ENCODE measurements around the gene PTPN4.

The PTPN4 gene

GRCh38 chr2:119846021-119846420, 86.3 kb downstream of the PTPN4 start:
- H2AFZ ChIP-seq (ENCODE audit: low read length) = no peak overlapping the region
- H4K20me1 ChIP-seq (ENCODE audit: insufficient read depth, low read length) = no peaks in the 10 kb centered on the region
- no peak overlapping the region for H3K9ac ChIP-seq (ENCODE audit: low read length)
- DNase-seq = no peak
- H3K9me3 ChIP-seq (replicated peaks; ENCODE audit: insufficient read depth, low read length) = no peaks in the 10 kb centered on the region
- H3K27ac ChIP-seq (ENCODE audit: low read length) = no peak overlapping the region
- no peaks in the 10 kb centered on the region for H3K27me3 ChIP-seq (replicated peaks; ENCODE audit: insufficient read depth, low read length)
- TF ChIP-seq EZH2 (optimal IDR thresholded peaks at IDR 0.05; ENCODE audit: low read depth, low read length) (no peak), EZH2phosphoT487 (IDR thresholded peaks at IDR 0.05; ENCODE audit: low read length) (no peak), CTCF (IDR thresholded peaks at IDR 0.05; ENCODE audit: low read length) (no peak)
- no peaks in the 10 kb centered on the region for H3K9me2 ChIP-seq (replicated peaks; ENCODE audit: insufficient read depth, low read length)
- no peak overlapping the region for H3K4me2 ChIP-seq (ENCODE audit: low read depth, low read length)
- no peak overlapping the region for H3K4me3 ChIP-seq (ENCODE audit: low read length)
- H3K79me2 ChIP-seq (ENCODE audit: low read length) = peaks cover 35% of the 10 kb centered on the region
- H3K36me3 ChIP-seq (replicated peaks; ENCODE audit: insufficient read depth, low read length) = no peaks in the 10 kb centered on the region
- H3K4me1 ChIP-seq (ENCODE audit: low read length) = no peaks in the 10 kb centered on the region
- H3F3A ChIP-seq (ENCODE audit: insufficient read depth, low read length) = no peaks in the 10 kb centered on the region

- Histone ChIP-seq H3K27ac (ENCODE audit: low read length) (no peak overlapping the region), H2AFZ (ENCODE audit: low read length) (no peak overlapping the region), H3K9me2 (replicated peaks; ENCODE audit: insufficient read depth, low read length) (no peaks in the 10 kb centered on the region), H3K36me3 (replicated peaks; ENCODE audit: insufficient read depth, low read length) (no peaks in the 10 kb centered on the region), H3K4me3 (ENCODE audit: low read length) (no peak overlapping the region), H3K27me3 (replicated peaks; ENCODE audit: insufficient read depth, low read length) (no peaks in the 10 kb centered on the region), H3F3A (ENCODE audit: insufficient read depth, low read length) (no peaks in the 10 kb centered on the region), H3K4me1 (ENCODE audit: low read length) (no peaks in the 10 kb centered on the region), H3K9me3 (replicated peaks; ENCODE audit: insufficient read depth, low read length) (no peaks in the 10 kb centered on the region), H3K4me2 (ENCODE audit: low read depth, low read length) (no peak overlapping the region), H4K20me1 (ENCODE audit: insufficient read depth, low read length) (no peaks in the 10 kb centered on the region), H3K9ac (ENCODE audit: low read length) (no peak overlapping the region), H3K79me2 (ENCODE audit: low read length) (peaks cover 57% of the 10 kb centered on the region)
- TF ChIP-seq CTCF (IDR thresholded peaks at IDR 0.05; ENCODE audit: low read length) (no peak), EZH2 (optimal IDR thresholded peaks at IDR 0.05; ENCODE audit: low read depth, low read length) (no peak), EZH2phosphoT487 (IDR thresholded peaks at IDR 0.05; ENCODE audit: low read length) (no peak)
- DNase-seq = no peak
These were observed 90.3 kb downstream of the PTPN4 start for GRCh38 chr2:119849838-119850565.

GRCh38 chr2:119852214-119852613, 92.5 kb downstream of the PTPN4 start:
- Histone ChIP-seq H3K4me2 (ENCODE audit: low read depth, low read length) (no peak overlapping the region), H3K36me3 (replicated peaks; ENCODE audit: insufficient read depth, low read length) (no peaks in the 10 kb centered on the region), H3K9ac (ENCODE audit: low read length) (no peak overlapping the region), H2AFZ (ENCODE audit: low read length) (no peak overlapping the region), H3K27me3 (replicated peaks; ENCODE audit: insufficient read depth, low read length) (no peaks in the 10 kb centered on the region), H3K9me3 (replicated peaks; ENCODE audit: insufficient read depth, low read length) (no peaks in the 10 kb centered on the region), H3K27ac (ENCODE audit: low read length) (no peak overlapping the region), H4K20me1 (ENCODE audit: insufficient read depth, low read length) (no peaks in the 10 kb centered on the region), H3K9me2 (replicated peaks; ENCODE audit: insufficient read depth, low read length) (no peaks in the 10 kb centered on the region), H3F3A (ENCODE audit: insufficient read depth, low read length) (no peaks in the 10 kb centered on the region), H3K79me2 (ENCODE audit: low read length) (peaks cover 58% of the 10 kb centered on the region), H3K4me1 (ENCODE audit: low read length) (no peaks in the 10 kb centered on the region), H3K4me3 (ENCODE audit: low read length) (no peak overlapping the region)
- TF ChIP-seq EZH2 (optimal IDR thresholded peaks at IDR 0.05; ENCODE audit: low read depth, low read length) (no peak), CTCF (IDR thresholded peaks at IDR 0.05; ENCODE audit: low read length) (no peak), EZH2phosphoT487 (IDR thresholded peaks at IDR 0.05; ENCODE audit: low read length) (no peak)
- no peak for DNase-seq

All from MM.1S (cell line).